ENCODE results near the gene MAST4. TPM values are rescaled to one million over a fixed set of nuclear protein-coding genes. Genes with fewer than 3 reads are reported as not detected.

MAST4 gene
- 11.1 to 22.1 TPM (median 11.3 TPM) in 3 replicates for total RNA-seq
- long read RNA-seq, partial matches to known transcripts = 3 of 4 reads
- long read RNA-seq, other reads (novel, unspliced or antisense) = 1 of 4 reads

- DNase-seq (ENCODE audit: low spot score) = peak; percentile 95
- no peak for TF ChIP-seq CTCF (IDR thresholded peaks at IDR 0.05)
- Mint-ChIP-seq H3K4me1 (ENCODE audit: low read depth) (peaks cover 16% of the 10 kb centered on the region), H3K4me3 (ENCODE audit: unreplicated experiment) (peak within 1 kb of the TSS; percentile 83), H3K27me3 (ENCODE audit: low read depth) (peaks cover 64% of the 10 kb centered on the region), H3K36me3 (ENCODE audit: low read depth) (no peaks in the 10 kb centered on the region), H3K27ac (ENCODE audit: unreplicated experiment) (peak within 1 kb of the TSS; percentile 20), H3K9me3 (ENCODE audit: low read depth) (no peaks in the 10 kb centered on the region)
These were observed at the start of gene MAST4 for GRCh38 chr5:66595756-66596635. MAST4 (plus strand) TSS chr5:66596393; CDS start chr5:66596656, 263 bp downstream.

- DNase-seq (ENCODE audit: low spot score) = no peak
- TF ChIP-seq CTCF (IDR thresholded peaks at IDR 0.05) = no peak
- Mint-ChIP-seq H3K27ac (ENCODE audit: unreplicated experiment) (no peak overlapping the region), H3K4me1 (ENCODE audit: low read depth) (no peaks in the 10 kb centered on the region), H3K4me3 (ENCODE audit: unreplicated experiment) (no peak overlapping the region), H3K9me3 (ENCODE audit: low read depth) (peaks cover 8% of the 10 kb centered on the region), H3K27me3 (ENCODE audit: low read depth) (no peaks in the 10 kb centered on the region), H3K36me3 (ENCODE audit: low read depth) (no peaks in the 10 kb centered on the region)
These were observed 49.7 kb upstream of the MAST4 start for GRCh38 chr5:66546541-66546940.

GRCh38 chr5:66551338-66551737 lies 44.9 kb upstream of the MAST4 start:
- TF ChIP-seq CTCF (IDR thresholded peaks at IDR 0.05) = no peak
- H3K27me3 Mint-ChIP-seq (ENCODE audit: low read depth) = peaks cover 2% of the 10 kb centered on the region
- H3K4me1 Mint-ChIP-seq (ENCODE audit: low read depth) = no peaks in the 10 kb centered on the region
- H3K4me3 Mint-ChIP-seq (ENCODE audit: unreplicated experiment) = no peak overlapping the region
- DNase-seq (ENCODE audit: low spot score) = no peak
- H3K27ac Mint-ChIP-seq (ENCODE audit: unreplicated experiment) = no peak overlapping the region
- peaks cover 10% of the 10 kb centered on the region for H3K9me3 Mint-ChIP-seq (ENCODE audit: low read depth)
- H3K36me3 Mint-ChIP-seq (ENCODE audit: low read depth) = no peaks in the 10 kb centered on the region

GRCh38 chr5:66551945-66552344 lies 44.2 kb upstream of the MAST4 start:
- no peak for TF ChIP-seq CTCF (IDR thresholded peaks at IDR 0.05)
- H3K27me3 Mint-ChIP-seq (ENCODE audit: low read depth) = peaks cover 2% of the 10 kb centered on the region
- no peak for DNase-seq (ENCODE audit: low spot score)
- no peak overlapping the region for H3K4me3 Mint-ChIP-seq (ENCODE audit: unreplicated experiment)
- H3K9me3 Mint-ChIP-seq (ENCODE audit: low read depth) = peaks cover 10% of the 10 kb centered on the region
- H3K27ac Mint-ChIP-seq (ENCODE audit: unreplicated experiment) = no peak overlapping the region
- H3K36me3 Mint-ChIP-seq (ENCODE audit: low read depth) = no peaks in the 10 kb centered on the region
- no peaks in the 10 kb centered on the region for H3K4me1 Mint-ChIP-seq (ENCODE audit: low read depth)

GRCh38 chr5:66553368-66553912 lies 42.8 kb upstream of the MAST4 start:
- Mint-ChIP-seq H3K36me3 (ENCODE audit: low read depth) (no peaks in the 10 kb centered on the region), H3K4me3 (ENCODE audit: unreplicated experiment) (no peak overlapping the region), H3K27me3 (ENCODE audit: low read depth) (peaks cover 2% of the 10 kb centered on the region), H3K4me1 (ENCODE audit: low read depth) (no peaks in the 10 kb centered on the region), H3K9me3 (ENCODE audit: low read depth) (peaks cover 7% of the 10 kb centered on the region), H3K27ac (ENCODE audit: unreplicated experiment) (no peak overlapping the region)
- no peak for DNase-seq (ENCODE audit: low spot score)
- no peak for TF ChIP-seq CTCF (IDR thresholded peaks at IDR 0.05)
